Measurements from ENCODE around the gene AGAP1. TPM values are rescaled to one million over a fixed set of nuclear protein-coding genes. Genes with fewer than 3 reads are reported as not detected.

Gene AGAP1
- total RNA-seq, 1 donor: 18.5 TPM

DNA sequence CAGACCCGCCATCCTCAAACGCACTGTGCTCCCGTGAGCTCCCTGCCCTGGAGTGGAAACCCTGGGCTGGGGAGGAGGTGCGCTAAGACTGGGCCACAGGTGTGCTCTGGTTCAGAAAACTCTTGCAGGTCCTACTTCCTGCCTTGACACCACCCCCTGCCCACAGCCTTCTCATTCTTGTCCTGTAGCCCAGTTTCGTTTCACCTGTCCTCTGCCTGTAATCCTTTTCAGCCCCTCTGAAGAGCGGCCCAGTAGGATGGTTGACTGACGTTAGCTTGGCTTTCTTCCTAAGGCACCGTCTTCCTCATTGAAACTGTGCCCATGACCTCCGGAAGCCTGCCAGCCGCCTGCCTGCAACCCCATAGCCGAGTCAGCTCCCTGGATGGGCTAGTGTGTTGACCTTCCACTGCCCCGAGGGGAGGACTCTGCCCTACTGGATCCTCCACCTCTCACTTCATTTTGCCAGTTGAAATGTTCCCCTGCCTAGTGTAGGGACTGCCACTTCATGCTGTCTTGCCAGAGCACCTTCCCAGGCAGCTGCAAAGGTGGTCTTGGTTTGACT is 116.9 kb downstream of the AGAP1 start:
- Histone ChIP-seq H3K4me1 (ENCODE audit: insufficient read depth, low read length) (peaks cover 53% of the 10 kb centered on the region), H3K4me2 (ENCODE audit: insufficient read depth, low read length) (no peak overlapping the region), H2AFZ (ENCODE audit: low read length) (no peak overlapping the region), H3K79me2 (ENCODE audit: insufficient read depth, low read length) (peaks cover 69% of the 10 kb centered on the region), H3K9me3 (ENCODE audit: low read depth, low read length) (no peaks in the 10 kb centered on the region), H3K27ac (ENCODE audit: low read depth, low read length) (no peak overlapping the region), H3K36me3 (ENCODE audit: insufficient read depth, low read length) (no peaks in the 10 kb centered on the region), H3K27me3 (ENCODE audit: insufficient read depth, low read length) (no peaks in the 10 kb centered on the region), H4K20me1 (ENCODE audit: insufficient read depth, low read length) (peaks cover 22% of the 10 kb centered on the region), H3K4me3 (ENCODE audit: insufficient read depth, low read length) (no peak overlapping the region)
- TF ChIP-seq, protein P1, sequence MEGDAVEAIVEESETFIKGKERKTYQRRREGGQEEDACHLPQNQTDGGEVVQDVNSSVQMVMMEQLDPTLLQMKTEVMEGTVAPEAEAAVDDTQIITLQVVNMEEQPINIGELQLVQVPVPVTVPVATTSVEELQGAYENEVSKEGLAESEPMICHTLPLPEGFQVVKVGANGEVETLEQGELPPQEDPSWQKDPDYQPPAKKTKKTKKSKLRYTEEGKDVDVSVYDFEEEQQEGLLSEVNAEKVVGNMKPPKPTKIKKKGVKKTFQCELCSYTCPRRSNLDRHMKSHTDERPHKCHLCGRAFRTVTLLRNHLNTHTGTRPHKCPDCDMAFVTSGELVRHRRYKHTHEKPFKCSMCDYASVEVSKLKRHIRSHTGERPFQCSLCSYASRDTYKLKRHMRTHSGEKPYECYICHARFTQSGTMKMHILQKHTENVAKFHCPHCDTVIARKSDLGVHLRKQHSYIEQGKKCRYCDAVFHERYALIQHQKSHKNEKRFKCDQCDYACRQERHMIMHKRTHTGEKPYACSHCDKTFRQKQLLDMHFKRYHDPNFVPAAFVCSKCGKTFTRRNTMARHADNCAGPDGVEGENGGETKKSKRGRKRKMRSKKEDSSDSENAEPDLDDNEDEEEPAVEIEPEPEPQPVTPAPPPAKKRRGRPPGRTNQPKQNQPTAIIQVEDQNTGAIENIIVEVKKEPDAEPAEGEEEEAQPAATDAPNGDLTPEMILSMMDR (IDR thresholded peaks at IDR 0.05; ENCODE audit: extremely low read depth, low read depth, low read length): no peak
- no peak for DNase-seq (ENCODE audit: insufficient read length, low spot score, missing footprints)

DNA sequence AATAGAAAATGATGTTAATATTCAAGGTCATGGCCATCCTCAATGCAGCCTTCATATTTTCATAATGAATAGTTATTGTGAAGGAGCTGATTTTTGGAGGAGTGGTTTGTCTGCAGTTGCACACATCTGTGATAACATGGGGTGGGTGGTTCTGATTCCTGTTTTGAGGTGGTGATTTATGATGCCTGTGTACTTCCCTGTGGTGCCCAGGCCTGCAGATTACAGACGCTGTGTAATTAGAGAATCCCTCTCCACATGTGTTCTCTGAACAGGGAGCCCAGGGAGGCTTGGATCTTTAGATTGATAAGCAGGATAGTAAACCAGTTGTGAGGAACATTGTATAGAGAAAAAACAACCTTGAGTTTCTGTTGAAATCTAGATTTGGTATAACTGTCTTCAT is 117.5 kb downstream of the AGAP1 start:
- Histone ChIP-seq H3K27me3 (ENCODE audit: insufficient read depth, low read length) (no peaks in the 10 kb centered on the region), H2AFZ (ENCODE audit: low read length) (no peak overlapping the region), H3K36me3 (ENCODE audit: insufficient read depth, low read length) (no peaks in the 10 kb centered on the region), H3K27ac (ENCODE audit: low read depth, low read length) (no peak overlapping the region), H3K4me2 (ENCODE audit: insufficient read depth, low read length) (no peak overlapping the region), H3K9me3 (ENCODE audit: low read depth, low read length) (no peaks in the 10 kb centered on the region), H4K20me1 (ENCODE audit: insufficient read depth, low read length) (peaks cover 17% of the 10 kb centered on the region), H3K79me2 (ENCODE audit: insufficient read depth, low read length) (peaks cover 74% of the 10 kb centered on the region), H3K4me3 (ENCODE audit: insufficient read depth, low read length) (no peak overlapping the region), H3K4me1 (ENCODE audit: insufficient read depth, low read length) (peaks cover 53% of the 10 kb centered on the region)
- TF ChIP-seq, protein P1 (IDR thresholded peaks at IDR 0.05; ENCODE audit: extremely low read depth, low read depth, low read length): no peak
- no peak for DNase-seq (ENCODE audit: insufficient read length, low spot score, missing footprints)

DNA sequence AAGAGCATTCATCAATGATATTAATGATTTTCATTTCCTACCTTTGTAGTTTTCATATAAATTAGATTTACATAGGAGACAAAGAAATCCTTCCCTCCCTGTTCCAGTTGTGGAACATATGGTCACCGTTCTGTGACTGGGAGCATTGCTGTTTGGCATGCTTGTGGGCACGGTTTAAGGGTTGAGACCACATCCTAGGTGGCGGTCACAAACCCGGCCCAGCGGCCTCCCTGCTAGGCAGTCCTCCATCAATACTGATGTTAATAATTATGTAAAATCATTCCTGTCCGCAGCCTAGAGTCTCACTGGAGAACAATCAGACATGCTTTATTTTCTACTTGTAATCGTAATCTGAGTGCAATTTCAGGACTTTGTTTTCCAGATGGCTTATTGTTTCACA is 117.9 kb downstream of the AGAP1 start:
- Histone ChIP-seq H3K36me3 (ENCODE audit: insufficient read depth, low read length) (no peaks in the 10 kb centered on the region), H3K9me3 (ENCODE audit: low read depth, low read length) (no peaks in the 10 kb centered on the region), H3K27me3 (ENCODE audit: insufficient read depth, low read length) (no peaks in the 10 kb centered on the region), H3K79me2 (ENCODE audit: insufficient read depth, low read length) (peaks cover 77% of the 10 kb centered on the region), H2AFZ (ENCODE audit: low read length) (no peak overlapping the region), H3K4me2 (ENCODE audit: insufficient read depth, low read length) (no peak overlapping the region), H3K27ac (ENCODE audit: low read depth, low read length) (no peak overlapping the region), H3K4me1 (ENCODE audit: insufficient read depth, low read length) (peaks cover 53% of the 10 kb centered on the region), H4K20me1 (ENCODE audit: insufficient read depth, low read length) (peaks cover 17% of the 10 kb centered on the region), H3K4me3 (ENCODE audit: insufficient read depth, low read length) (no peak overlapping the region)
- no peak for DNase-seq (ENCODE audit: insufficient read length, low spot score, missing footprints)
- TF ChIP-seq, protein P1 (IDR thresholded peaks at IDR 0.05; ENCODE audit: extremely low read depth, low read depth, low read length): no peak

DNA sequence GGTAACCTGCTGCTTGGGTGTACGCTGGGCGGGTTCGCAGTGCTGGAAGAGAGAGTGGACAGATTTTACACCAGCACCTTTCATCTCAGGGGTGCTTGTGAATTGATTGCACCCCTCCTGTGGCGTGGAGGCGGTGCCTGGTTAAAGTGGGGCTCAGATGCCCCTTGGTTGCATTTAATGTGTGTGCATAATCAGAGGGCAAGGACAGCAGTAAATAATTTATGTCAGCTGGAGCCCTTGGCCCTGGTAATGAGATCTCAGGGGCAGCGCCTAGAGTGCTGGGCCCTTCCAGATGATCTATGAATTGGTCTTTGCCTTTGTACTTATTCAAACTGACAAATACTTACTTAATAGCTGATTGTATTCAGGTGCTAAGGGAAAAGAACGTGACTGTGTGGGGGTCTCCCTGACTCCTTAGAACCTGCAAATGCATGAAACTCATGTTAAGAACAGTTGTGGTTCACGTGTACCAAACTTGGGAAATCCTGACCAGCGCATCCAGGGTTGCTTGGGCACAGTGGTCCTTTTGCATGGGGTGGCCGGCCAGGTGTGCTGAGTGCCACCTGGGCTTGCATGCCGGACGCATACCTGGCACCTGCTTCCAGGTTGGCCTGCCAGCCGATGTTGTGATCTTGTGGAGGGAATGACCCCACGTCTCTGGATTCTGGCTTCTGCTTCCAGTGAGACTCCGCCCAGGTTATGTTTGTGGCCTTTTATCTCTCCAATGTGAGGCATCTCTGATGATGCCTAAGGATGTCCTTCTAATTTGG is 118.5 kb downstream of the AGAP1 start:
- no peak for DNase-seq (ENCODE audit: insufficient read length, low spot score, missing footprints)
- TF ChIP-seq, protein P1 (IDR thresholded peaks at IDR 0.05; ENCODE audit: extremely low read depth, low read depth, low read length): no peak
- no peak overlapping the region for H3K4me3 ChIP-seq (ENCODE audit: insufficient read depth, low read length)
- no peaks in the 10 kb centered on the region for H3K9me3 ChIP-seq (ENCODE audit: low read depth, low read length)
- H3K79me2 ChIP-seq (ENCODE audit: insufficient read depth, low read length): peaks cover 71% of the 10 kb centered on the region
- peaks cover 17% of the 10 kb centered on the region for H4K20me1 ChIP-seq (ENCODE audit: insufficient read depth, low read length)
- no peak overlapping the region for H3K4me2 ChIP-seq (ENCODE audit: insufficient read depth, low read length)
- no peaks in the 10 kb centered on the region for H3K27me3 ChIP-seq (ENCODE audit: insufficient read depth, low read length)
- no peaks in the 10 kb centered on the region for H3K36me3 ChIP-seq (ENCODE audit: insufficient read depth, low read length)
- H2AFZ ChIP-seq (ENCODE audit: low read length): no peak overlapping the region
- H3K27ac ChIP-seq (ENCODE audit: low read depth, low read length): no peak overlapping the region
- H3K4me1 ChIP-seq (ENCODE audit: insufficient read depth, low read length): peaks cover 53% of the 10 kb centered on the region
